ENCODE data around the gene RILPL2. TPM values are rescaled to one million over a fixed set of nuclear protein-coding genes. Genes with fewer than 3 reads are reported as not detected.

RILPL2 gene
- total and polyA plus RNA-seq, 11 donors: 1.6 to 3.4 (median 2.2) TPM

GRCh38 chr12:123444092-123445026 lies 7.9 kb upstream of the RILPL2 start:
- Histone ChIP-seq H3K27me3 (no peaks in the 10 kb centered on the region), H3K9me3 (no peaks in the 10 kb centered on the region), H3K27ac (peak overlapping the region in 11 of 12 donors; percentile 27 to 82 (median 64)), H3K4me3 (no peak overlapping the region), H3K4me1 (peaks cover 0 to 53% (median 19%) of the 10 kb centered on the region in 12 donors), H3K36me3 (no peaks in the 10 kb centered on the region)
- intact Hi-C loops (cut with DNase I): loop anchor here in 1 of 10 donors (10.0 kb wide), 1 partner anchor 60 kb away; the partner anchor contains the start of gene KMT5A
- peak in 2 of 4 donors; percentile 27 to 39 for ATAC-seq
- no peak for TF ChIP-seq CTCF (IDR thresholded peaks at IDR 0.05)
- TF ChIP-seq POLR2A (IDR thresholded peaks at IDR 0.05): no peak
- no peak for DNase-seq
- WGBS, 4 donors: 63 to 71% (median 68%) methylated on average over 8 of the region's 8 CpGs

- Histone ChIP-seq H3K27me3 (no peaks in the 10 kb centered on the region), H3K9me3 (no peaks in the 10 kb centered on the region), H3K36me3 (no peaks in the 10 kb centered on the region), H3K4me3 (no peak overlapping the region), H3K27ac (no peak overlapping the region), H3K4me1 (peaks cover 0 to 44% (median 19%) of the 10 kb centered on the region in 12 donors)
- TF ChIP-seq CTCF (IDR thresholded peaks at IDR 0.05): no peak
- no peak for TF ChIP-seq POLR2A (IDR thresholded peaks at IDR 0.05)
- intact Hi-C loops (cut with DNase I): loop anchor here in 1 of 10 donors (10.0 kb wide), 1 partner anchor 58 kb away; the partner anchor contains the start of gene KMT5A
- DNase-seq (no peak), ATAC-seq (no peak)
- WGBS, 4 donors: 65 to 93% (median 88%) methylated on average over 4 of the region's 4 CpGs
Measured at GRCh38 chr12:123442774-123443173, 6.3 kb upstream of the RILPL2 start.

- H3K36me3 ChIP-seq: no peaks in the 10 kb centered on the region
- ATAC-seq: no peak
Measured at GRCh38 chr12:123441523-123442164, 5.2 kb upstream of the RILPL2 start.

More at GRCh38 chr12:123441523-123442164, 5.2 kb upstream of the RILPL2 start:
- Histone ChIP-seq H3K27ac (no peak overlapping the region), H3K27me3 (no peaks in the 10 kb centered on the region), H3K4me3 (no peak overlapping the region), H3K4me1 (peaks cover 0 to 46% (median 20%) of the 10 kb centered on the region in 12 donors), H3K9me3 (no peaks in the 10 kb centered on the region)
- TF ChIP-seq CTCF (IDR thresholded peaks at IDR 0.05): no peak
- no peak for TF ChIP-seq POLR2A (IDR thresholded peaks at IDR 0.05)
- WGBS, 4 donors: 87 to 93% (median 91%) methylated on average over 13 of the region's 13 CpGs
- no peak for DNase-seq
- intact Hi-C loops (cut with DNase I): loop anchor here in 1 of 10 donors (10.0 kb wide), 1 partner anchor 57 kb away; the partner anchor contains the start of gene KMT5A
